GM19023 (cell line): Measurements from ENCODE around the gene DCAF15.
"Not testable (repeated sequence)": the region's sequence is repeated elsewhere in the genome, so short reads cannot be mapped to it uniquely, and the experiment has no call there.

Source experiments
- ATAC-seq: cut with Tn5 transposase; IDR thresholded peaks from one replicate; pipeline ENCODE4 v1.9.1; 2021; ENCODE audit warnings: mild to moderate bottlenecking, moderate library complexity; ENCODE audit not compliant: unreplicated experiment

Gene DCAF15

GRCh38 chr19:13959141-13959961, 7.0 kb downstream of the DCAF15 start:
- ATAC-seq: no peak

- no peak for ATAC-seq
Observed at GRCh38 chr19:13959962-13960862, 7.9 kb downstream of the DCAF15 start.

GRCh38 chr19:13960863-13961784, 8.8 kb downstream of the DCAF15 start:
- no peak for ATAC-seq

GRCh38 chr19:13961826-13962698, 9.8 kb downstream of the DCAF15 start:
- ATAC-seq: no peak

- no peak for ATAC-seq
Observed at GRCh38 chr19:13962699-13963602, 10.6 kb downstream of the DCAF15 start.

- ATAC-seq: no peak
Observed at GRCh38 chr19:13963603-13964105, 11.3 kb downstream of the DCAF15 start.

- ATAC-seq: no peak
Observed at GRCh38 chr19:13964776-13965175, 12.5 kb downstream of the DCAF15 start.

GRCh38 chr19:13965377-13965896, 13.1 kb downstream of the DCAF15 start:
- no peak for ATAC-seq

GRCh38 chr19:13965926-13966683, 13.8 kb downstream of the DCAF15 start:
- ATAC-seq: no peak

- ATAC-seq: no peak
Observed at GRCh38 chr19:13966684-13967128, 14.4 kb downstream of the DCAF15 start.

- not testable (repeated sequence) for ATAC-seq
Observed at GRCh38 chr19:13967206-13967605, 14.9 kb downstream of the DCAF15 start.

GRCh38 chr19:13968383-13968935, 16.1 kb downstream of the DCAF15 start:
- no peak for ATAC-seq

- no peak for ATAC-seq
Observed at GRCh38 chr19:13968999-13969398, 16.7 kb downstream of the DCAF15 start.

GRCh38 chr19:13969897-13970296, 17.6 kb downstream of the DCAF15 start:
- ATAC-seq: no peak

GRCh38 chr19:13971868-13972267, 19.6 kb downstream of the DCAF15 start:
- ATAC-seq: not testable (repeated sequence)

GRCh38 chr19:13972368-13973155, 20.3 kb downstream of the DCAF15 start:
- ATAC-seq: no peak
